HepG2 (cell line): ENCODE results near the gene ALKBH5. TPM values are rescaled to one million over a fixed set of nuclear protein-coding genes. Genes with fewer than 3 reads are reported as not detected.

Experiments
- CEBPB ChIP-seq: IDR thresholded peaks from 2 replicates; pipeline ENCODE4 v1.6.1; 2011; ENCODE audit warnings: low read depth, low read length, improper control_type of control experiment, borderline replicate concordance
- CSRNP2 ChIP-seq: sonication (generic); formaldehyde crosslinking; conservative IDR thresholded peaks from 2 replicates; pipeline ENCODE4 v1.8.0; 2022; ENCODE audit warnings: low read depth, missing genetic modification reagents
- FOXP1 ChIP-seq, 2 experiments: fragments of 450-650 bp in 1 of 2; IDR thresholded peaks; 2 replicates each; pipeline ENCODE4 v1.6.1; 2017 to 2018; ENCODE audit warnings: antibody characterized with exemption in 1 of 2
- GLI4 ChIP-seq: sonication (generic); formaldehyde crosslinking; IDR thresholded peaks from 2 replicates; pipeline ENCODE4 v1.5.1; 2020; ENCODE audit warnings: missing genetic modification reagents, mild to moderate bottlenecking, moderate library complexity, borderline replicate concordance
- MTERF4 ChIP-seq: sonication (generic); formaldehyde crosslinking; IDR thresholded peaks from 2 replicates; pipeline ENCODE4 v1.8.0; 2023; ENCODE audit warnings: mild to moderate bottlenecking, missing genetic modification reagents
- NFIB ChIP-seq: sonication (generic); formaldehyde crosslinking; IDR thresholded peaks from 2 replicates; pipeline ENCODE4 v1.9.0; 2021; ENCODE audit warnings: missing genetic modification reagents, mild to moderate bottlenecking, borderline replicate concordance
- NFKBIZ ChIP-seq: IDR thresholded peaks from 2 replicates; pipeline ENCODE4 v1.6.1; 2018; ENCODE audit warnings: missing genetic modification reagents, missing compliant biosample characterization
- RARA ChIP-seq: IDR thresholded peaks from 2 replicates; pipeline ENCODE4 v1.6.1; 2016; ENCODE audit warnings: missing genetic modification reagents, missing compliant biosample characterization
- REPIN1 ChIP-seq: sonication (generic); formaldehyde crosslinking; IDR thresholded peaks from 2 replicates; pipeline ENCODE4 v1.8.0; 2022; ENCODE audit warnings: missing genetic modification reagents, low read depth, mild to moderate bottlenecking, borderline replicate concordance
- RXRB ChIP-seq: IDR thresholded peaks from 2 replicates; pipeline ENCODE4 v1.6.1; 2016; ENCODE audit warnings: borderline replicate concordance, missing genetic modification reagents, missing compliant biosample characterization
- SKIL ChIP-seq: sonication (generic); formaldehyde crosslinking; IDR thresholded peaks from 2 replicates; pipeline ENCODE4 v1.8.0; 2022; ENCODE audit warnings: missing genetic modification reagents, mild to moderate bottlenecking, moderate library complexity, borderline replicate concordance
- SOX5 ChIP-seq: IDR thresholded peaks from 2 replicates; pipeline ENCODE4 v1.6.1; 2016; ENCODE audit warnings: borderline replicate concordance
- SP1 ChIP-seq, 2 experiments: fragments of 450-650 bp in 1 of 2; sonication (generic) in 1 of 2; formaldehyde crosslinking in 1 of 2; IDR thresholded peaks; 2 replicates each; pipeline versions ENCODE4 v1.4.0 to v1.6.1; 2016 to 2020; ENCODE audit warnings: missing genetic modification reagents in 1 of 2
- SP140L ChIP-seq: sonication (generic); formaldehyde crosslinking; IDR thresholded peaks from 2 replicates; pipeline ENCODE4 v1.4.0; 2020; ENCODE audit warnings: missing genetic modification reagents, borderline replicate concordance
- ZBTB38 ChIP-seq: sonication (generic); formaldehyde crosslinking; IDR thresholded peaks from 2 replicates; pipeline ENCODE4 v1.5.1; 2020; ENCODE audit warnings: mild to moderate bottlenecking, missing genetic modification reagents
- ZNF382 ChIP-seq: sonication (generic); formaldehyde crosslinking; IDR thresholded peaks from 2 replicates; pipeline ENCODE4 v1.5.0; 2020; ENCODE audit warnings: missing genetic modification reagents, mild to moderate bottlenecking, borderline replicate concordance
- ZNF672 ChIP-seq: sonication (generic); formaldehyde crosslinking; IDR thresholded peaks from 2 replicates; pipeline ENCODE4 v1.8.1; 2022; ENCODE audit warnings: missing genetic modification reagents
- ZNF747 ChIP-seq: sonication (generic); formaldehyde crosslinking; IDR thresholded peaks from 2 replicates; pipeline ENCODE4 v1.8.1; 2023; ENCODE audit warnings: missing genetic modification reagents, mild to moderate bottlenecking, borderline replicate concordance
- ZNF784 ChIP-seq: sonication (generic); formaldehyde crosslinking; IDR thresholded peaks from 2 replicates; pipeline ENCODE4 v1.5.1; 2020; ENCODE audit warnings: missing genetic modification reagents, mild to moderate bottlenecking, borderline replicate concordance
- polyA plus RNA-seq, 8 experiments: library from polyadenylated mRNA; depleted of rRNA in 3 of 8; stranded (reverse) in 7 of 8; unstranded in 1 of 8; fragments of >200 nt; fragmentation: Illumina TruSeq in 4 of 8; extraction: Trizol in 4 of 8; gene quantifications; 2 replicates each; pipeline versions ENCODE4 v1.2.1 to v1.2.3, GENCODE V29; 2011 to 2016; ENCODE audit warnings: low read depth in 4 of 8, missing spikeins in 1 of 8, mixed read lengths in 1 of 8; ENCODE audit not compliant: insufficient read depth in 1 of 8
- total RNA-seq, 5 experiments: library from RNA; depleted of rRNA; stranded (reverse); fragments of >200 nt; fragmentation: Illumina TruSeq; extraction: Trizol; gene quantifications; 2 replicates each; pipeline ENCODE4 v1.2.3, GENCODE V29; 2016; ENCODE audit warnings: low read depth in 1 of 5
- TF ChIP-seq, protein P1 (sequence below): sonication (generic); formaldehyde crosslinking; IDR thresholded peaks from 2 replicates; pipeline ENCODE4 v1.4.0; 2020; ENCODE audit warnings: missing genetic modification reagents, mild to moderate bottlenecking, borderline replicate concordance
- TF ChIP-seq, protein P2 (sequence below): sonication (generic); formaldehyde crosslinking; IDR thresholded peaks from 2 replicates; pipeline ENCODE4 v1.8.1; 2023; ENCODE audit warnings: mild to moderate bottlenecking, moderate library complexity, missing genetic modification reagents

Gene ALKBH5
- total and polyA plus RNA-seq, 2 of the 13 experiments (the other 11 are each of a cell fraction or from before 2014, with no cell fraction given) = 68.9 to 76.9 TPM

DNA sequence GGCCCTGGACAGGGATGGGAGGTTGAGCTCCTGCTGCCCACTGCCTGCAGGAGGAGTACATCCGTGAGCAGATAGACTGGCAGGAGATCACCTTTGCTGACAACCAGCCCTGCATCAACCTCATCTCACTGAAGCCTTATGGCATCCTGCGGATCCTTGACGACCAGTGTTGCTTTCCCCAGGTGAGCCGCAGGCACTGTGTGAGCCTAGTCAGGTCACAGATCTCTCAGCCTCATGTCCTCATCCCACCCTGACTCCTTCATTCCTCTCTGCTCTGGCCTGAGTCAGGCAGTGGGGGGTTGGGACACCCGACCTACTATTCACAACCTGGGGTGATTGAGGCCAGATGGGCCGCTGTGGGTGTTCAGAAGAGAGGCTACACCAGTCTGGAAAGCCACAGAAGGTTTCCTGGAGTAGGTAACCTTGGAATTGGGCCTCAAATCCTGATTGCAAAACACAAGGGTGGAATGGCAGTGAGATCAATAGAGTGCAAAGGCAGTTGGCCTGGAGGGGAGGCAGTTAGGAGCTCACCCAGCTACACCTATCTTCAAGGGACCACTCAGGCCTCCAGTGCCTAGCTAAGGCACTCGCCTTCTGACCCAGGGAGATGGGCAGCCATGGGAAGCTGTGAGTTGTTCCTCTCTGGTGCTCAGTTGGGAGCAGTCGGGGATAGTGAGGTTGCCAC is 45.4 kb upstream of the ALKBH5 start (continued):
- peak; percentile 40; the same call in 1 of the 2 replicates for TF ChIP-seq ZNF784 (CRISPR knock-in tag)
- no peak for TF ChIP-seq ZNF672 (CRISPR knock-in tag)
- TF ChIP-seq CSRNP2 (CRISPR knock-in tag) = no peak
- TF ChIP-seq, protein P1, sequence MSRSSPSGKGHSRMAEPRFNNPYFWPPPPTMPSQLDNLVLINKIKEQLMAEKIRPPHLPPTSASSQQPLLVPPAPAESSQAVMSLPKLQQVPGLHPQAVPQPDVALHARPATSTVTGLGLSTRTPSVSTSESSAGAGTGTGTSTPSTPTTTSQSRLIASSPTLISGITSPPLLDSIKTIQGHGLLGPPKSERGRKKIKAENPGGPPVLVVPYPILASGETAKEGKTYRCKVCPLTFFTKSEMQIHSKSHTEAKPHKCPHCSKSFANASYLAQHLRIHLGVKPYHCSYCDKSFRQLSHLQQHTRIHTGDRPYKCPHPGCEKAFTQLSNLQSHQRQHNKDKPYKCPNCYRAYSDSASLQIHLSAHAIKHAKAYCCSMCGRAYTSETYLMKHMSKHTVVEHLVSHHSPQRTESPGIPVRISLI (CRISPR knock-in tag) = no peak
- no peak for TF ChIP-seq NFKBIZ (CRISPR knock-in tag)
- TF ChIP-seq FOXP1 (IDR thresholded peaks at IDR 0.05) = no peak
- no peak for TF ChIP-seq FOXP1 (CRISPR knock-in tag; IDR thresholded peaks at IDR 0.05)
- peak; percentile 46; the same call in 1 of the 2 replicates for TF ChIP-seq ZNF747 (CRISPR knock-in tag)
- TF ChIP-seq SP140L (CRISPR knock-in tag) = no peak
- TF ChIP-seq SKIL = no peak
- TF ChIP-seq REPIN1 = peak; percentile 69; the same call in 1 of the 2 replicates
- TF ChIP-seq CEBPB = peak; percentile 95
- no peak for TF ChIP-seq MTERF4
- TF ChIP-seq ZNF382 (CRISPR knock-in tag) = no peak
- peak; percentile 47 for TF ChIP-seq RARA
- no peak for TF ChIP-seq NFIB (CRISPR knock-in tag)
- no peak for TF ChIP-seq ZBTB38 (CRISPR knock-in tag)
- TF ChIP-seq, protein P2, sequence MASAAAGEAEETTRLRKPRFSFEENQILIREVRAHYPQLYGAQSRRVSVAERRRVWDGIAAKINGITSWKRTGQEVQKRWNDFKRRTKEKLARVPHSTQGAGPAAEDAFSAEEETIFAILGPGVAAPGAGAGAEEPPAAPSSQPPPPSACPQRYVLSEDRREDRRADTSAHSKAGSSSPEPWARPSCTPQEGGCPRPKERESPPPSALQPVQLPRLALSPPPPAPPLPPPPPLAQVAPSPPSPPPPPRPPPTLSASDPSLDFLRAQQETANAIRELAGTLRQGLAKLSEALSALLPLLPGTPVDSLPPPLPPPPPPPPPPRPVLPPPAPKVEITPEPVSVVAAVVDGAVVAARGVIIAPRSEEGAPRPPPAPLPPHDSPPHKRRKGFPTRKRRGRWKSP (CRISPR knock-in tag) = no peak
- peak; percentile 58; the same call in 1 of the 2 replicates for TF ChIP-seq RXRB (CRISPR knock-in tag)
- 0 out of 2 replicates have a peak, but pooled peaks have one; percentile 15 for TF ChIP-seq GLI4
- no peak for TF ChIP-seq SP1 (IDR thresholded peaks at IDR 0.05)
- no peak for TF ChIP-seq SP1 (CRISPR knock-in tag; IDR thresholded peaks at IDR 0.05)
- 0 out of 2 replicates have a peak, but pooled peaks have one; percentile 12 for TF ChIP-seq SOX5 (CRISPR knock-in tag)
